ENCODE measurements around the gene KLK6.

DNA sequence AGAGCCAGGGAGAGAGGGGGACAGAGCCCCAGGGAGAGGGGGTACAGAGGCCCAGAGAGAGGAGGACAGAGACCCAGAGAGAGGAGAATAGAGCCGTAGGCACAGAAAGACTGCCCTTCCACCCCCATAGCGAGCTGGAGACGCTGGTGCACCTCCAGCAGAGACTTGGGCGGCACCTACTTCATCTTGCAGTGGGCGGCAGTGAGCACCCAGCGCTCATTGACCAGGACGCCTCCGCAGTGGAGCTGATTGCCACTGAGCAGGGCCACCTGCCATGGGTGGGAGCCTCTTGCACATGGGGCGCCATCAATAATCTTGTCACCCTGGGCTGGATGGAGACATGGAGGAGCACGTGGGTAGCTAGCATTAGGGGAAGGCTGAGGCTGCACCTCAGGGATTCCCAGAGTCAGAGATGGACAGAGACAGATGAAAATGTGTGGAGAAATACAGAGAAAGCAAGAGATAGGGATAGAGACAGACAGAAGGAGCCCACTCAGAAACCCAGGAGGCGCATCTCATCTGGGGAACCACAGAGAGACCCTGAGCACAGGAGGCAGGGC, 12.3 kb upstream of the KLK6 start:
- TF ChIP-seq EZH2phosphoT487 (IDR thresholded peaks at IDR 0.05; ENCODE audit: insufficient read depth, low read depth) (no peak), EZH2 (IDR thresholded peaks at IDR 0.05; ENCODE audit: insufficient read depth, poor library complexity, severe bottlenecking) (no peak)
